ENCODE data around the gene CCDC126.

DNA sequence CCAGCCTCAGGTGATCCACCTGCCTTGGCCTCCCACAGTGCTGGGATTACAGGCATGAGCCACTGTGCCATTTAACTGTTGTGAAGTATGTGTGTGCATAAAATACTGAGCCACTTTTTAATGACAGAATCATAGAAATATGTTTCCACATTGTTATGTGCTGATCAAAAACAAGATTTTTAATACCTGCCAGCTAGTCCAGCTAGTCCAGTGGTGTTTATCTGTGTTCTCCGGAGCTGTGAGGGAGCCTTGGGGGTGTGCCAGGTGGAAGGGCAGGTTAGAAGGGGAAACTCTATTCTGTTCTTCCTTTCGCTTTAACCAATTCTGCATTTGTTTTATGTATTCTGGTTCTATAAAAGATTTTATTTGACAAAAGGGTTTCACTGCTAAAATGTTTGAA lies 89.8 kb downstream of the CCDC126 start:
- TF ChIP-seq POLR2A (IDR thresholded peaks at IDR 0.05; ENCODE audit: low read length), result no peak
- TF ChIP-seq GATA1 (IDR thresholded peaks at IDR 0.05; ENCODE audit: low read depth, low read length), result no peak

All from erythroblast (primary cell).